Smooth muscle cell of the brain vasculature (primary cell): ENCODE results near the gene TNXB.

ENCODE experiments used
- DNase-seq: peaks from one replicate; pipeline ENCODE4 v3.0.0-alpha.2; 2012; ENCODE audit warnings: low read depth, low spot score

The TNXB gene

DNA sequence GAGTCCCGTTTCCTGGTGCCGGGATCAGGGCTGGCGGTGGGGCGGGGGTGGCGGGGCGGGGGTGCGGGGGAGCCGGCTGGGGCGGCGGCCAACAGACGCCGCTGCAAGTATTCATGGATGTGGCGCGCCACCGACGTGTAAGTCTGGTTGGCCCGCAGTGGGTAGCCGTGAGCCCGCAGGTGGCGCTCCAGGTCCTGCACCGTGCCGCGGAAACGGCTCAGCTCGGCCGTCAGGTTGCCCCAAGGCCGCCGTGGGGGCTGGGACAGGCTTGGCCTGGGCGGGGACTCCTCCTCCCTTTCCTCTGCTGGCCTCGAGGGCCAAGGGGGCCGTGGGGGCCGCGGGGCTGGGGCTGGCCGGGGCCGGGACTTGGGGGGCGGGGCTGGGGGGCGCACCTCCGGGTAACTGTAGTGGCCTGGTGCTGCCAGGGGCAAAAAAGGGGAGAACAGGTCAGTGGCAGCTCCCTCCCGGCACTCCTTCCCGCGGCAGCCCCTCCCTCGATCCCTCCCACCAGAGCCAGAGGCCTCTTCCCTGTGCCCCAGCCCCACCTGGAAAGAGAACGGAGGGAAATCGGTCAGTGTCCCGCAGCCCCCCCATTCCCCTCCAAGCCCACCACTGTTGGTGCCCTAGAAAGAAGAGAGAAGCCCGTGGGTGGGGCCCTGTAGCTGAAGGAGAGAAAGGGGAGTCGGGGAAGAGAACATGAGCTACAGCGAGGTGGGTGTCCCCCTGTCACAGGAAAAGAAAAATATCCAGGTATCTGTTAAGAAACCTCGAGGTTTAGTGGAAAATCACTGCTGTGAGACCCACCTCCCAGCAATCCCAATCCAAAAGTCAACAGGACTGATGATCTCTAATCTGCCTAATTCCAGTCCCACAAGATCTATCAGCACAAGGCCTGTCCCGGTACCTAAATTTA lies 21.3 kb downstream of the TNXB start:
- DNase-seq, result no peak

DNA sequence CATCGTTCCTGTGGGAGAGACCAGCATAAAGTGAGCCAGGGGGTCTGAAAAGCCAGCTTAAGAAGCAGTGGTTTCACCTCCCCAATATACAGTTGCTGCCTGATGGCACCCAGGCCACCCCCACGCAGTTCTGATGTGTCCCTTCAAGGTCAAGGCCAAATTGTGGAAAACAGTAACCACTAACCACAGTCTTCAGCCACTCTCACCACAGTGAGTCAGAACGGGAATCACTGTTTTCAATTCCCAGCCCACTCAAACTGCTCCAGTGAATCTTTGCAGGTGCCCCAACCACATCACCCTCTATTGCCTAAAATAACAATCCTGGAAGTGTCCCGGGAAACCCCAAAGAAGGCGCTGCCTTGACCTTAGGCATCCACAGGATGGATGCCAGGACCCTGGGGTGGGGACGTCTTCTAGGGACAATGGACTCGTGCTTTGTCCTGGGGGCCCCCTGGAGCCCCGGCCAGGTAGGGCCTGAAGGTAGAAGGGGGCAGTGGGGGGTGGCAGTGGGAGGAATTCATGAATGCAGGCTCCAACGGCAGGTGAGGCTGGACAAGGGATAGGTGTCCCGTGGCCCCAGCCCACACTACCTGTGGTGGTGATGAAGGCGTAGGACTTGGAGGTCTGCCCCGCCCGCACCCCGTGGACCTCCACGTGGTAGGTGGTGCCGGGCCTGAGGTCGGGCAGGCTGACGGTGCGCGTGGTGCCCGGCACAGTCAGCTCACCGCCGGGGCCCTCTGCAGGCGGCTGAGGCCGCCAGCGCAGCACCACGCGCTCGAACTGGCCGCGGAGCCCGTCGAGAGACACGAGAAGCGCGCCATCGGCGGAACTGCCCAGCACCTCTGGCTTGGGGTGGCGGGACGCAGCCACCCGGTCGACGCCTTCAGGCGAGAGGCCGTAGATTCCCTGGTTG lies 22.2 kb downstream of the TNXB start:
- no peak for DNase-seq

GRCh38 chr6:32085759-32086459 lies 23.2 kb downstream of the TNXB start:
- no peak for DNase-seq

- no peak for DNase-seq
Measured at GRCh38 chr6:32084780-32085179, 24.4 kb downstream of the TNXB start.

- no peak for DNase-seq
Measured at GRCh38 chr6:32083812-32084768, 25.0 kb downstream of the TNXB start.

GRCh38 chr6:32082935-32083334 lies 26.2 kb downstream of the TNXB start:
- DNase-seq, result no peak

- DNase-seq, result no peak
Measured at GRCh38 chr6:32082478-32082877, 26.7 kb downstream of the TNXB start.

DNA sequence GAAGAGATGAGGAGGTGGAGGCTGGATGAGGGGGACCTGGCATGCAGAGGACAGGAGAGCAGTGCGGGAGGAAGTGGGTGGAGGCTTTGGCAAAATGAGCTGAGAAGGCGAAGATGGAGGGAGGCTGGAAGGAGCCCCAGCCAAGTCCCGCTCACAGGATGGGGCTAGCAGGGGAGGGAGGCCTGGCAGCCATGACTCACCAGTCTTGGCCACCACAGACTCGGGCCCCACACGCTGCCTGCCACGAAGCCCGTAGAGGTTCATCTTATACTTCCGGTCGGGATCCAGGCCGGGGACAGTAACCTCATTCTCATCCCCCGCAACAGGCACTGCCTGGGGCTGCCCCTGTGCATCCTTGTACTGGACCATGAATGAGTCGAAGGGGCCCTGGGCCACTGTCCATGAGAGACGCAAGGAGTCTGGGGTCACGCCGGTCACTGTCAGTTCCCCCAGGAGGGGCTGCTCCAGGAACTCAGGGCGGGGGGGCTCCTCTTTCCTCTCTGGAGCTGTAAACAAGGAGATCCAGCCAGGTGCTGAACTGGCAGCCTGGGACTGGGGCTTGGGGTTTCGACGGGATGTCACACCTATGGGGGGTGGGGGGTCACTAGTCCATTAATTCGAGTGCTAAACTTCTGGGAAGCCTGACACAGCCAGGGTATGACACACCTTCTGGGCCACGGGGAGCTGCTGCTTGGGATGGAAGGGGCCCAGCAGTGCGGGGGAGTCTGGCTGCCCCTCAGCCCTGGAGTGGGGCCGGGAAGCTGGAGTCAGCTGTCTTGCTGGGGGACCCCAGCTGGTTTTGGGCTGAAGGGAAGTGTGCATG lies 27.8 kb downstream of the TNXB start:
- DNase-seq, result peak; percentile 40

DNA sequence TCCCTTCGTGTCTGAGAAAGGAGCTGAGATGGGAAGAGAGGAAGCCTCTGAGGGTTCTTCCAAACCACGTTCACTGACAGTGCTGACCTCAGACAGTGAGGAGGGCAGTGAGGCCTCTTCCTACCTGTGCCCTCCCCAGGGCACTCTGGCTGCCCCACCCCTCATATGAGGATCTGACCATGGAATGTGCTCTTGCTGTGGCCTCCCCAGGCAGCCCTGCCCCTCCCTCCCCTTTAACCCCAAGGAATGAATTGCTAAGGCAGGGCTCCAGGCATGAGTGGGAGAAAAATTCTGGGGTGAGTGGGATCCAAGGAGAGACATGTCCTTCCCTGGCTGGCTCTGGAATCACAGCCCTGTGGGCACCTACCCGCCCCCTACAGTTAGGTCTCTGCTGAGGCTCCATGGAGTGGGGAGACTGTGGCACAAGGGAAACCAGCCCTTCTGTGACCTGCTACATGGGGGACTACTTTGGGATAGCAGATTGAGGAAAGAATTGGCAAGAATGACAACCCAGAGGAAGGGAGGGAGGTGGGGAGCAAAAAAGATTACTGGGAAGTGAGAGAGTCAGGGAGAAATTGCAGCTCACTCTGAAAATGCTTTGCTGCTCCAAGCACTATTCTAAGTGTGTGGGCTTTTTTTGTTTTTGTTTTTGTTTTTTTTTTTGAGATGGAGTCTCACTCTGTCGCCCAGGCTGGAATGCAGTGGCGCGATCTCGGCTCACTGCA lies 29.4 kb downstream of the TNXB start:
- no peak for DNase-seq

DNA sequence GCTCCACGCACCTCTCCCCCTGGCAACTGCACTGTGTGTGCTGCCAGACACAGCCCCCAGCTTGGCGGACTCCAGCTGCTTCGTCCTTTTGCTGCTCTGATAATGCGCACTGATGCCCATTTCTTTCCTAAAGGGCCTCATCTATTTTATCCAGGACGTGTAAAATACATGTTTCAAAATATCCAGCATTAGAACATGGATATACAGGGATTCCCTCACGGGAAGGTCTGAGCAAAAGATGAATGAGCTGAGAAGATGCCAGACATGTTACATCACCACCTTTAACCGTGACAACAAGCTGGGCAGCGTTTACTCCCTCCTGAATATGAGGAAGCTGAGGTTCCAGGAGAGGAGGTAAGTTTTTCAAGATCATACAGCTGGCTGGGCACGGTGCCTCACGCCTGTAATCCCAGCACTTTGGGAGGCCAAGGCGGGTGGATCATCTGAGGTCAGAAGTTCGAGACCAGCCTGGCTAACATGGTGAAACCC lies 32.8 kb downstream of the TNXB start:
- DNase-seq, result no peak

DNA sequence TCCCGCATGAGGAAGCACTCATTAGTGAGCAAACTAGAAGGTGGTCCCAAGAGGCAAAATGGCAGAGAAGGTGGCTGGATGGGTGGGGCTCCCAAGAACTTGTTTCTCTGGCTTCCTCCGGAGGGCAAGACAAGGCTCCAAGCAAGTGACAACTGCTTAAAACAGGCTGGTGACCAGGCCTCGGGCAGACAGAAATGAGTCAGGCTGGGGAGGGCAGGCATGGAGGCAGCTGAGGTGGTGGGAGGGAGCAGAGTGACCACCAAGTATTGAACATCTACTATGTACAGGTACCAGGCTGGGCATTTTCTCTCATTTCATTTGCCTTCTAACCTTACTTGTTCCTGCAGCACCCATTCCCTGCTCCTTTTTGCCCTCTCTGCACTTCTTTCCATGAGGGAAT lies 33.4 kb downstream of the TNXB start:
- no peak for DNase-seq

GRCh38 chr6:32074996-32075532 lies 34.1 kb downstream of the TNXB start:
- no peak for DNase-seq

- no peak for DNase-seq
Measured at GRCh38 chr6:32073613-32074012, 35.5 kb downstream of the TNXB start.

GRCh38 chr6:32073101-32073500 lies 36.0 kb downstream of the TNXB start:
- no peak for DNase-seq

DNA sequence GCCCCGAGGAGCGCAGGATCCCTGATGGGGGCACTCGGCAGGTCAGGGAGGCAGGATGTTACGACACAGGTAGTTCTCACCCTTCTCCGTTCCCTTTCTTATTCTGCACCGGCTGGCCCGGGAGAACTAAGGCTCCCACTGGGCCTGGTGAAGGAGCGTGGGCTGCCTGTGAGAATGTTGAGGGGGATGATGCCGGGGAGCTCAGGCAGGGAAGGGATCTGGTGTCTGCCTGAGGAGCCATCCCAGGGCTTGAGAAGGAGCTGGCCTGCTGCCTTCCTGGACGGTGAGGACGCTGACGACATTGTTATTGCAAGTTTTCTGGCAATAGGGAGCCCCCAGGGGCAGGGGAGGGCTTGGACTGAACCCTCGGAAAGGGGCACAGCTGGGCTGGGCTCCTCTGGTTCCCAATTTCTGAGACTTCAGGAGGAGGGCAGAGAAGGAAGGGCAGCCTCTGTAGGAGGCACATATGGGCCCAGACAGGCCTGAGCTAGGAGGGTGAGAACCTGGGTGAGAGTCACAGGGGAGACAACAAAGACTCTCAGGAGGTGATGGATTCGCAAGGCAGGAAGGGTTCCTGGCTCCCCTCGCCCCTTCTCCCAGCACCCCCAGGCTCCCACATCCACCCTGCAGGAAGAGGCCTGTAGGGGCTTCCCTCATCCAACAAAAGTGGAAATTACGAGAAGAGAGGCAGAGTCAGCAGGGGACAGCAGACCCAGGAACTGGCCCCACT lies 38.2 kb downstream of the TNXB start:
- no peak for DNase-seq

- no peak for DNase-seq
Measured at GRCh38 chr6:32069878-32070515, 39.1 kb downstream of the TNXB start.

- no peak for DNase-seq
Measured at GRCh38 chr6:32069460-32069859, 39.7 kb downstream of the TNXB start.

DNA sequence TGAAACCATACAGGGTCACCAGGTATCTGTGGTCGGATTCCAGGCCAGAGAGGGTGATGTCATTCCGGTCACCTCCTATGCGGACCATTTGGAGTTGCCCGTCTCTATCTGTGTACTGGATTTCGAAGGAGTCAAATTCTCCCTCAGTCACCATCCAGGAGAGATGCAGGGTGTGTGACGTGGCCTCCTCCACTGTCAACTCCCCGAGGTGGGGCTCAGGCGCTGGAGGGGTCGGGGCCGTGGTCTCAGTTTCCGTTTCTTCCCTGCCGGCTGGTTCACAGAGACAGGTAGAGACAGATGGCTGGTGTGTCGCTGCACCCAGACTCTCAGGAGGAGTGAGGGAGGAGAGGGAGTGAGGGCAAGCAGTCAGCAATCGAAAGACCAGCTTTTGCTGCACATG lies 40.3 kb downstream of the TNXB start:
- DNase-seq, result no peak
